ENCODE measurements around the gene TNFRSF19.
"Not testable (repeated sequence)": the region's sequence is repeated elsewhere in the genome, so short reads cannot be mapped to it uniquely, and the experiment has no call there.

TNFRSF19 gene

DNA sequence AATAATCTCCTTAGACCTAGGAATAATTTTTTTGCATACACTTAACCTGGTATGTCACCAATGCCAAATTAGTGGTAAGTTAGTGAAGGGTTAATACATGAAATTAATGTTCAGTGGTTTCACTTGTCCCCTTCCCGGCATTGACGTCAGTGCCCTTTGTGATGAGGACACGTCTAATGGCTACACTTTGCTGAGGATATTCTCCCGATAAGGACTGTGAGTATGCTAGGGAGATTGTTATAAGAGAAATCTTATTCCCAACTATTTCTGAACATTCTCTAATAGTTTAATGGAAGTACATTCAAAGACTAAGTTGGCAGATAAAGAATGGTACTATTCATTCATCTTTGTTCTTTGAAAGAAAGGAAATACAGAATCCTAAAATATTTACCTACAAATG, 102.4 kb downstream of the TNFRSF19 start:
- no peak for DNase-seq (ENCODE audit: low spot score)
- TF ChIP-seq, protein P1, sequence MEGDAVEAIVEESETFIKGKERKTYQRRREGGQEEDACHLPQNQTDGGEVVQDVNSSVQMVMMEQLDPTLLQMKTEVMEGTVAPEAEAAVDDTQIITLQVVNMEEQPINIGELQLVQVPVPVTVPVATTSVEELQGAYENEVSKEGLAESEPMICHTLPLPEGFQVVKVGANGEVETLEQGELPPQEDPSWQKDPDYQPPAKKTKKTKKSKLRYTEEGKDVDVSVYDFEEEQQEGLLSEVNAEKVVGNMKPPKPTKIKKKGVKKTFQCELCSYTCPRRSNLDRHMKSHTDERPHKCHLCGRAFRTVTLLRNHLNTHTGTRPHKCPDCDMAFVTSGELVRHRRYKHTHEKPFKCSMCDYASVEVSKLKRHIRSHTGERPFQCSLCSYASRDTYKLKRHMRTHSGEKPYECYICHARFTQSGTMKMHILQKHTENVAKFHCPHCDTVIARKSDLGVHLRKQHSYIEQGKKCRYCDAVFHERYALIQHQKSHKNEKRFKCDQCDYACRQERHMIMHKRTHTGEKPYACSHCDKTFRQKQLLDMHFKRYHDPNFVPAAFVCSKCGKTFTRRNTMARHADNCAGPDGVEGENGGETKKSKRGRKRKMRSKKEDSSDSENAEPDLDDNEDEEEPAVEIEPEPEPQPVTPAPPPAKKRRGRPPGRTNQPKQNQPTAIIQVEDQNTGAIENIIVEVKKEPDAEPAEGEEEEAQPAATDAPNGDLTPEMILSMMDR (IDR thresholded peaks at IDR 0.05) = no peak
- H3K4me3 ChIP-seq = no peak overlapping the region
- H3K27ac ChIP-seq = no peak overlapping the region

DNA sequence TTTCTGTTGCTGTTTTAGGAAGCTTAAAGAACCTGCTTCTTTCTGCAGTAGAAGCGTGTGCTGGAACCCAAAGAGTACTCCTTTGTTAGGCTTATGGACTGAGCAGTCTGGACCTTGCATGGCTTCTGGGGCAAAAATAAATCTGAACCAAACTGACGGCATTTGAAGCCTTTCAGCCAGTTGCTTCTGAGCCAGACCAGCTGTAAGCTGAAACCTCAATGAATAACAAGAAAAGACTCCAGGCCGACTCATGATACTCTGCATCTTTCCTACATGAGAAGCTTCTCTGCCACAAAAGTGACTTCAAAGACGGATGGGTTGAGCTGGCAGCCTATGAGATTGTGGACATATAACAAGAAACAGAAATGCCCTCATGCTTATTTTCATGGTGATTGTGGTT, 103.1 kb downstream of the TNFRSF19 start:
- no peak for DNase-seq (ENCODE audit: low spot score)
- H3K27ac ChIP-seq = peak overlapping the region in 1 of 2 donors; percentile 21
- no peak overlapping the region for H3K4me3 ChIP-seq
- TF ChIP-seq, protein P1 (IDR thresholded peaks at IDR 0.05) = no peak

GRCh38 chr13:23673867-23674605, 103.8 kb downstream of the TNFRSF19 start:
- TF ChIP-seq, protein P1 (IDR thresholded peaks at IDR 0.05) = no peak
- Histone ChIP-seq H3K4me3 (no peak overlapping the region), H3K27ac (peak overlapping the region in 1 of 2 donors; percentile 21)

GRCh38 chr13:23674795-23675640, 104.8 kb downstream of the TNFRSF19 start:
- Histone ChIP-seq H3K4me3 (no peak overlapping the region), H3K27ac (no peak overlapping the region)
- no peak for DNase-seq (ENCODE audit: low spot score)
- TF ChIP-seq, protein P1 (IDR thresholded peaks at IDR 0.05) = no peak

More at GRCh38 chr13:23673867-23674605, 103.8 kb downstream of the TNFRSF19 start:
- DNase-seq (ENCODE audit: low spot score) = no peak

- not testable (repeated sequence) for DNase-seq (ENCODE audit: low spot score); H3K4me3 ChIP-seq; H3K27ac ChIP-seq
These were observed 107.6 kb downstream of the TNFRSF19 start for GRCh38 chr13:23677679-23678288.

DNA sequence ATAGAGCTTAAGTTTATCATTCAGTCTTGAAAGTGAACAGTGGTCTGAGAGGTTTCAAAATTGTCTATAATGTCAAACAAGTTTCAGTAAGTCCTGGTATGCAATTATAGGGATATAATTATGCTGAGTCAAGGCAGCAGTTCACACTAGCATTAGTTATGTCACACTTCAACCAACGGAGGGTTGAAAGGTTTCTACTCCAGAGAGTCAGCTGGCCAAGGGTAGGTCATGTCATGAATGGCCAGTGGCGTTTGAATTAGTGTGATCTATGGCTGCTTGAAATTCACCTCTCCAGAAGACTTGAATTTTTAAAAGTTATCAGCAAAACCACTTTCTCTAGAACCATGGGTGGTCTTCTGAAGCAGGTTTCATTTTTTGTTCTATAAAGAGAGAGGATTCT, 108.6 kb downstream of the TNFRSF19 start:
- DNase-seq (ENCODE audit: low spot score) = no peak
- TF ChIP-seq, protein P1 (IDR thresholded peaks at IDR 0.05) = no peak
- no peak overlapping the region for H3K4me3 ChIP-seq
- H3K27ac ChIP-seq = no peak overlapping the region

DNA sequence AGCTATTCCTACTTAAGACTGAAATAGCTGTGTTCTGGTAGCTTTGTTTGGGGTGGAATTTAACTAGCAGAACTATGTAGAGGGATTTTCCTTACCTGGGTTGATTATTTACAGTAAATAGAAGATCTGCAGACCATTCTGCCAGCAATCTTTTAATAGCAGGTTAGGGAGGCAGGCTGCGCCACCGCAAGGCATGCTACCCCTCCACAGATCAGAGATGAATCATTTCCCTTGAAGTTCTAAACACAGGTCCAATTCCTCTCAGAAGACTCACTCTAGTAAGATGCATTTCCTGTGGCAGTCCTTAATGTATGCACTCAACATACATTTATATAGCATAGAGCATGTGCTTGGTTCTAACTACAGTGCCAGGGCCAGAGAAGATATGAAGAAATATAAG, 109.0 kb downstream of the TNFRSF19 start:
- DNase-seq (ENCODE audit: low spot score) = no peak
- no peak overlapping the region for H3K27ac ChIP-seq
- no peak overlapping the region for H3K4me3 ChIP-seq
- TF ChIP-seq, protein P1 (IDR thresholded peaks at IDR 0.05) = no peak
